ENCODE data around the gene ERBB2. TPM values are rescaled to one million over a fixed set of nuclear protein-coding genes. Genes with fewer than 3 reads are reported as not detected.

ERBB2 gene
- total RNA-seq, 1 donor from 2014 or later, result 7.1 TPM

DNA sequence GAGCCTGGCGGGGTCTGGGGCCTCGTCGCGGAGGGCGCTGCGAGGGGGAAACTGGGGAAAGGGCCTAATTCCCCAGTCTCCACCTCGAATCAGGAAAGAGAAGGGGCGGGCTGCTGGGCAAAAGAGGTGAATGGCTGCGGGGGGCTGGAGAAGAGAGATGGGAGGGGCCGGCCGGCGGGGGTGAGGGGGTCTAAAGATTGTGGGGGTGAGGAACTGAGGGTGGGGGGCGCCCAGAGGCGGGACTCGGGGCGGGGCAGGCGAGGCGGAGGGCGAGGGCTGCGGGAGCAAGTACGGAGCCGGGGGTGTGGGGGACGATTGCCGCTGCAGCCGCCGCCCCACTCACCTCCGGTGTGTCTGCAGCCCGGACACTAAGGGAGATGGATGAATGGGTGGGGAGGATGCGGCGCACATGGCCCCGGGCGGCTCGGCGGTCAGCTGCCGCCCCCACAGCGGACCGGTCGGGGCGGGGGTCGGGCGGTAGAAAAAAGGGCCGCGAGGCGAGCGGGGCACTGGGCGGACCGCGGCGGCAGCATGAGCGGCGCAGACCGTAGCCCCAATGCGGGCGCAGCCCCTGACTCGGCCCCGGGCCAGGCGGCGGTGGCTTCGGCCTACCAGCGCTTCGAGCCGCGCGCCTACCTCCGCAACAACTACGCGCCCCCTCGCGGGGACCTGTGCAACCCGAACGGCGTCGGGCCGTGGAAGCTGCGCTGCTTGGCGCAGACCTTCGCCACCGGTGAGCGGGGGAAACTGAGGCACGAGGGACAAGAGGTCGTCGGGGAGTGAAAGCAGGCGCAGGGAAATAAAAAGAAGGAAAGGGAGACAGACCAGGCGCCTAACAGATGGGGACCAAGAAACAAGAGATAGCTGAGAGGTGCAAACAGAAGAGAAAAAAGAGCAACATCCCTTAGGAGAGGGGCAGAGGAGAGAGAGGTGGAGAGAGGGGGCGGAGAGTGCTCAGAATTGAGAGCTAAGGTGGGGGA, 31.6 kb upstream of the ERBB2 start, which contains the start of gene PNMT:
TSS of gene PNMT (plus strand) at position 509 of the 980 bp plus-strand sequence. CDS start at position 532, 23 bp downstream.
- intact Hi-C loops (cut with micrococcal nuclease), result loop anchor here (1.0 to 5.0 kb wide), 6 partner anchors 8 to 454 kb away; partner anchors contain the start of genes MIEN1 and MSL1
- H3K27me3 Mint-ChIP-seq, result peaks cover 12% of the 10 kb centered on the region
- peaks cover 2% of the 10 kb centered on the region for H3K36me3 Mint-ChIP-seq (ENCODE audit: low read depth)
- peak within 1 kb of the TSS; percentile 71 for H3K4me3 Mint-ChIP-seq
- TF ChIP-seq, protein P1, sequence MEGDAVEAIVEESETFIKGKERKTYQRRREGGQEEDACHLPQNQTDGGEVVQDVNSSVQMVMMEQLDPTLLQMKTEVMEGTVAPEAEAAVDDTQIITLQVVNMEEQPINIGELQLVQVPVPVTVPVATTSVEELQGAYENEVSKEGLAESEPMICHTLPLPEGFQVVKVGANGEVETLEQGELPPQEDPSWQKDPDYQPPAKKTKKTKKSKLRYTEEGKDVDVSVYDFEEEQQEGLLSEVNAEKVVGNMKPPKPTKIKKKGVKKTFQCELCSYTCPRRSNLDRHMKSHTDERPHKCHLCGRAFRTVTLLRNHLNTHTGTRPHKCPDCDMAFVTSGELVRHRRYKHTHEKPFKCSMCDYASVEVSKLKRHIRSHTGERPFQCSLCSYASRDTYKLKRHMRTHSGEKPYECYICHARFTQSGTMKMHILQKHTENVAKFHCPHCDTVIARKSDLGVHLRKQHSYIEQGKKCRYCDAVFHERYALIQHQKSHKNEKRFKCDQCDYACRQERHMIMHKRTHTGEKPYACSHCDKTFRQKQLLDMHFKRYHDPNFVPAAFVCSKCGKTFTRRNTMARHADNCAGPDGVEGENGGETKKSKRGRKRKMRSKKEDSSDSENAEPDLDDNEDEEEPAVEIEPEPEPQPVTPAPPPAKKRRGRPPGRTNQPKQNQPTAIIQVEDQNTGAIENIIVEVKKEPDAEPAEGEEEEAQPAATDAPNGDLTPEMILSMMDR (IDR thresholded peaks at IDR 0.05), result peak; percentile 44
- DNase-seq, result peak; percentile 70
- H3K27ac Mint-ChIP-seq, result peak within 1 kb of the TSS; percentile 56
- no peaks in the 10 kb centered on the region for H3K9me3 Mint-ChIP-seq
- peaks cover 30% of the 10 kb centered on the region for H3K4me1 Mint-ChIP-seq
- ChIA-PET POLR2A (interaction anchor here (0.6 to 1.8 kb wide), 8 partner anchors 9 to 118 kb away, joined by 3 to 13 read pairs (median 4); partner anchors contain the start of genes MIEN1 and PGAP3), CTCF (interaction anchor here (0.7 to 1.9 kb wide), 15 partner anchors 8 to 312 kb away, joined by 3 to 11 read pairs (median 5); partner anchors contain the start of genes MIEN1, PGAP3, PSMD3 and STARD3)
- ATAC-seq (ENCODE audit: low read depth), result peak; percentile 83

DNA sequence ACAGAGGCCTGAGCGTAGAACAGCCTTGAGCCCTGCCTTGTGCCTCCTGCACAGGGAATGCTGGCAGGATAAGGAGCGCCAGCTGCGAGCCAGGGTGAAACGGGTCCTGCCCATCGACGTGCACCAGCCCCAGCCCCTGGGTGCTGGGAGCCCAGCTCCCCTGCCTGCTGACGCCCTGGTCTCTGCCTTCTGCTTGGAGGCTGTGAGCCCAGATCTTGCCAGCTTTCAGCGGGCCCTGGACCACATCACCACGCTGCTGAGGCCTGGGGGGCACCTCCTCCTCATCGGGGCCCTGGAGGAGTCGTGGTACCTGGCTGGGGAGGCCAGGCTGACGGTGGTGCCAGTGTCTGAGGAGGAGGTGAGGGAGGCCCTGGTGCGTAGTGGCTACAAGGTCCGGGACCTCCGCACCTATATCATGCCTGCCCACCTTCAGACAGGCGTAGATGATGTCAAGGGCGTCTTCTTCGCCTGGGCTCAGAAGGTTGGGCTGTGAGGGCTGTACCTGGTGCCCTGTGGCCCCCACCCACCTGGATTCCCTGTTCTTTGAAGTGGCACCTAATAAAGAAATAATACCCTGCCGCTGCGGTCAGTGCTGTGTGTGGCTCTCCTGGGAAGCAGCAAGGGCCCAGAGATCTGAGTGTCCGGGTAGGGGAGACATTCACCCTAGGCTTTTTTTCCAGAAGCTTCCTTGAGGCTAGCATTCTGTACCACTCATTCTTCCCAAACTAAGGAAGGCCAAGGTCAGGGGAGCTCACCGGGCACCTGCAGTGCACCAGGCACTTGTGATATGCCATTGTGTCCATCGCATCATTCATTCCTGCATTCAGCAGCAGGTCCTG, 29.7 kb upstream of the ERBB2 start:
- CTCF ChIA-PET, result interaction anchor here (0.5 to 3.0 kb wide), 10 partner anchors 9 to 195 kb away, joined by 3 to 26 read pairs (median 4); partner anchors contain the start of gene MIEN1
- peaks cover 12% of the 10 kb centered on the region for H3K27me3 Mint-ChIP-seq

DNA sequence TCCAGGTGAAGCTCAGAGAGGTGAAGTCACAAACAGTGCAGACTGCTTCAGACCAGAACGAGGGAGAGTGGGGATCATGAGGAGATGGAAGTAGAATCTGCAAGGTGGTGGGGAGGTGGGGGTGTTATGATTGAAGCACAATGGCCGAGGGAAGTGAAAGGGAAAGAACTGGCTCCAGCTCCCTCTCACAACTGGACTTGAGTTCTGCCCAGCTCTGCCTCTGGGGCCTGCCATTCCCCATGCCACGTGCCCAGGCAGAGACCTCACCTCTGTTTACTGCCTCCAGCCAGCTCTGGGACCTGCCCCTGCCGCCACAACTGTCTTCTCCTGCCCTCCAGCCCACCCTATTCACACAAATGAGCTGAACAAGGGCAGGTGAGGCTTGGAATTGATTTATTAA, 29.1 kb upstream of the ERBB2 start:
- DNase-seq (no peak), ATAC-seq (ENCODE audit: low read depth) (no peak)
- Mint-ChIP-seq H3K4me1 (peaks cover 43% of the 10 kb centered on the region), H3K9me3 (no peaks in the 10 kb centered on the region), H3K27ac (no peak overlapping the region), H3K4me3 (no peak overlapping the region), H3K36me3 (ENCODE audit: low read depth) (no peaks in the 10 kb centered on the region), H3K27me3 (peaks cover 12% of the 10 kb centered on the region)
- intact Hi-C loops (cut with micrococcal nuclease), result no loop called here
- ChIA-PET POLR2A (interaction anchor here (0.6 to 2.7 kb wide), 4 partner anchors 17 to 60 kb away, joined by 3 to 19 read pairs (median 7); partner anchors contain the start of gene PGAP3), CTCF (interaction anchor here (0.5 to 3.0 kb wide), 8 partner anchors 9 to 66 kb away, joined by 3 to 26 read pairs (median 4); partner anchors contain the start of gene MIEN1)
- TF ChIP-seq, protein P1 (IDR thresholded peaks at IDR 0.05), result no peak

More for the DNA sequence above, 29.7 kb upstream of the ERBB2 start:
- POLR2A ChIA-PET, result interaction anchor here (0.5 to 2.7 kb wide), 3 partner anchors 18 to 61 kb away, joined by 3 to 19 read pairs (median 3); partner anchors contain the start of gene PGAP3
- no peak for ATAC-seq (ENCODE audit: low read depth)
- H3K4me3 Mint-ChIP-seq, result no peak overlapping the region
- no peak for DNase-seq
- H3K9me3 Mint-ChIP-seq, result no peaks in the 10 kb centered on the region
- intact Hi-C loops (cut with micrococcal nuclease), result loop anchor here (2.0 to 5.0 kb wide), 3 partner anchors 62 to 452 kb away; partner anchors contain the start of genes MIEN1 and MSL1
- peaks cover 40% of the 10 kb centered on the region for H3K4me1 Mint-ChIP-seq
- TF ChIP-seq, protein P1 (IDR thresholded peaks at IDR 0.05), result no peak
- no peak overlapping the region for H3K27ac Mint-ChIP-seq
- no peaks in the 10 kb centered on the region for H3K36me3 Mint-ChIP-seq (ENCODE audit: low read depth)

DNA sequence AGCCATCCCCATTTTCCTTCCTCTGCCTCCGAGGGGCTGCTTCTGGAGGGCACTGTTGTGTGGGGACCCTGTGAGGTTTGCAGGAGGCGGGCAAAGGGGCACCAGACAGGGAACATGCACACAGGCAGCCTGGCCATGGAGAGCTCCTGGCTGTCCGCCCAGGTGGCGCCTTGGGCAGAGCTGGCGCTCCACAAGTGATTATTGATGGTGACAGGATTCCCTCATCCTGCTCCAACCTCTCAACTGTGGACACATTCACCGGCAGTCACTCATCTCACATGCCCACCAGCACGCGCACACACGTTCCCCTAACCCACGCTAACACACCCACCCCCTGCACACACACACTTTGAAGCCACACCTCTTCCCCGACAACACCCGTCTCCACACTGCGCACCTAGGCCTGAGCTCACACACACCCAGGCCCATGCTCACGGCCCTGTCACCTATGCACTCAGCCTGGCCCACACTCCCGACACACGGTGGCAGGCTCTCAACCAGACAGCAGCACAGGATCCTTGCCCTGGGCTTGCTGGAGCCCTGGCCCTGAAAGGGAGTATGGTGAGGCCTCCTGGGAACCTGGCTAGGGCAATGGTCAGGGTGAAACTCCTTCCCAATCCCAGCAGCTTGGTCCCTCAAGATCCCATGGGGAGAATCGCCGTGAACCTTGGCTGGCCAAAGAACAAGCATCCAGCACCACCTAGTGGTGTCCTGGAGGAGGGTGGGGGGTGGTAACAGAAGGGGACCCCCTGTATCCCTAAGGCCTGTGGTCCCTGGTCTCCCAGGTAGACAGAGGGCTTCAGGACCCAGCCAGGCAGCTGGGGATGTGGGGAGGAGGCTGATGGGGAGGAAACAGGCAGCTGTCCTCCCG, 28.0 kb upstream of the ERBB2 start:
- POLR2A ChIA-PET, result interaction anchor here (1.2 to 2.7 kb wide), 2 partner anchors 16 to 58 kb away, joined by 10 to 19 read pairs; partner anchors contain the start of gene PGAP3
- no peaks in the 10 kb centered on the region for H3K36me3 Mint-ChIP-seq (ENCODE audit: low read depth)
- intact Hi-C loops (cut with micrococcal nuclease), result loop anchor here (1.0 kb wide), 1 partner anchor 50 kb away; no protein-coding TSS in a partner anchor
- no peak for DNase-seq
- CTCF ChIA-PET, result interaction anchor here (0.9 to 3.0 kb wide), 6 partner anchors 15 to 58 kb away, joined by 3 to 26 read pairs (median 4); partner anchors contain the start of gene MIEN1
- no peak for ATAC-seq (ENCODE audit: low read depth)
- H3K9me3 Mint-ChIP-seq, result no peaks in the 10 kb centered on the region
- peaks cover 51% of the 10 kb centered on the region for H3K4me1 Mint-ChIP-seq
- no peak overlapping the region for H3K4me3 Mint-ChIP-seq
- TF ChIP-seq, protein P1 (IDR thresholded peaks at IDR 0.05), result no peak
- H3K27me3 Mint-ChIP-seq, result peaks cover 6% of the 10 kb centered on the region
- no peak overlapping the region for H3K27ac Mint-ChIP-seq
